MM.1S (cell line): ENCODE data around the gene BOD1L2.

ENCODE experiments used
- CTCF ChIP-seq: fragments of 300-600 bp; sonication (generic); IDR thresholded peaks from 2 replicates; pipeline ENCODE4 v1.5.1; 2016; ENCODE audit warnings: antibody characterized with exemption, low read length, mixed read lengths
- EZH2 ChIP-seq: fragments of 300-600 bp; sonication (generic); optimal IDR thresholded peaks from 2 replicates; pipeline ENCODE3; 2017; ENCODE audit warnings: low read depth, mild to moderate bottlenecking, antibody characterized with exemption, low read length, mixed read lengths

GRCh38 chr18:57150081-57150480, 3.2 kb downstream of the BOD1L2 start:
- TF ChIP-seq CTCF (no peak), EZH2 (no peak)
